B cell (primary cell): ENCODE measurements around the gene EED. TPM values are rescaled to one million over a fixed set of nuclear protein-coding genes. Genes with fewer than 3 reads are reported as not detected.

Experiments
- ATAC-seq: fragments of 200-7000 bp; cut with Tn5 transposase; one replicate; pipeline ENCODE4 v1.10.0; 2021; ENCODE audit warnings: low read depth, mild to moderate bottlenecking, moderate number of reproducible peaks, moderate library complexity
- CTCF ChIA-PET: fragments of 350-600 bp; sonication (Branson Sonifier 250); formaldehyde crosslinking; loops from one replicate; lab custom pipeline; 2021; ENCODE audit warnings: antibody characterized with exemption, inconsistent platforms; lab: Charles Lee
- POLR2A ChIA-PET: fragments of 350-600 bp; sonication (Branson Sonifier 250); formaldehyde crosslinking; loops from one replicate; lab custom pipeline; 2021; ENCODE audit warnings: antibody characterized with exemption; lab: Charles Lee
- DNase-seq: peaks from one replicate; pipeline ENCODE4 v3.0.0; 2013
- H2AFZ ChIP-seq: 2 replicates; pipeline ENCODE4 v1.6.1; 2012; ENCODE audit warnings: mild to moderate bottlenecking, low read depth, low read length; ENCODE audit not compliant: insufficient read depth, poor library complexity, severe bottlenecking
- H3K27ac ChIP-seq, 2 donors: 1 replicate in 1 of 2; 2 replicates in 1 of 2; pipeline ENCODE4 v1.5.1; 2012 to 2013; ENCODE audit warnings: low read length in 2 of 2, mild to moderate bottlenecking in 2 of 2, moderate library complexity in 1 of 2
- H3K27me3 ChIP-seq, 4 experiments: fragments of 200-600 bp in 1 of 4; sonication (generic) in 1 of 4; replicated peaks in 1 of 4; 1 replicate in 2 of 4; 2 replicates in 2 of 4; pipeline versions ENCODE4 v1.6.1 to v1.7.0; 2013 to 2016; ENCODE audit warnings: low read length in 3 of 4, mild to moderate bottlenecking in 2 of 4, mixed read lengths in 1 of 4, moderate library complexity in 1 of 4; ENCODE audit not compliant: insufficient read depth in 4 of 4, control insufficient read depth in 3 of 4; ENCODE audit errors: control extremely low read depth in 1 of 4
- H3K36me3 ChIP-seq, 2 experiments: replicated peaks in 1 of 2; 1 replicate in 1 of 2; 2 replicates in 1 of 2; pipeline versions ENCODE4 v1.6.1 to v1.7.1; 2013; ENCODE audit warnings: low read length in 1 of 2; ENCODE audit not compliant: insufficient read depth in 2 of 2, control insufficient read depth in 1 of 2; ENCODE audit errors: control extremely low read depth in 1 of 2, extremely low read depth in 1 of 2
- H3K4me1 ChIP-seq, 2 donors: fragments of 200-600 bp in 1 of 2; sonication (generic) in 1 of 2; 1 replicate in 1 of 2; 2 replicates in 1 of 2; pipeline versions ENCODE4 v1.5.1 to v1.6.1; 2013 to 2017; ENCODE audit warnings: low read length in 2 of 2; ENCODE audit not compliant: control insufficient read depth in 2 of 2, insufficient read depth in 2 of 2
- H3K4me2 ChIP-seq: replicated peaks from 2 replicates; pipeline ENCODE3; 2012; ENCODE audit warnings: mild to moderate bottlenecking, low read depth, low read length; ENCODE audit not compliant: poor library complexity, severe bottlenecking
- H3K4me3 ChIP-seq, 5 experiments: fragments of 200-600 bp in 1 of 5; sonication (generic) in 1 of 5; 1 replicate in 3 of 5; 2 replicates in 2 of 5; pipeline versions ENCODE4 v1.5.1 to v1.7.0; 2011 to 2016; ENCODE audit warnings: low read length in 4 of 5, mild to moderate bottlenecking in 4 of 5, low read depth in 2 of 5, control low read depth in 1 of 5, moderate library complexity in 1 of 5; ENCODE audit not compliant: insufficient read depth in 1 of 5; ENCODE audit errors: control extremely low read depth in 1 of 5, extremely low read depth in 1 of 5
- H3K79me2 ChIP-seq: fragments of 200-600 bp; sonication (generic); one replicate; pipeline ENCODE4 v1.6.0; 2016; ENCODE audit warnings: low read length; ENCODE audit not compliant: control insufficient read depth, insufficient read depth
- H3K9ac ChIP-seq: fragments of 200-600 bp; sonication (generic); 2 replicates; pipeline ENCODE4 v1.6.1; 2017; ENCODE audit warnings: mild to moderate bottlenecking, low read length, moderate library complexity
- H3K9me3 ChIP-seq, 3 donors: one replicate each; pipeline versions ENCODE4 v1.6.1 to v1.7.1; 2013; ENCODE audit warnings: low read length in 2 of 3; ENCODE audit not compliant: control insufficient read depth in 2 of 3, insufficient read depth in 1 of 3; ENCODE audit errors: control extremely low read depth in 1 of 3
- H4K20me1 ChIP-seq: 2 replicates; pipeline ENCODE4 v1.6.0; 2012; ENCODE audit warnings: mild to moderate bottlenecking, low read length; ENCODE audit not compliant: insufficient read depth, control insufficient read depth, poor library complexity, severe bottlenecking
- H3K27ac Mint-ChIP-seq: one replicate; pipeline ENCODE4 v1.8.0; 2021; ENCODE audit warnings: mixed read lengths
- H3K27me3 Mint-ChIP-seq: one replicate; pipeline ENCODE4 v1.8.0; 2021; ENCODE audit warnings: mixed read lengths
- H3K4me1 Mint-ChIP-seq: one replicate; pipeline ENCODE4 v1.8.0; 2021; ENCODE audit warnings: mixed read lengths
- H3K4me3 Mint-ChIP-seq: one replicate; pipeline ENCODE4 v1.8.0; 2021; ENCODE audit warnings: mixed read lengths
- H3K9me3 Mint-ChIP-seq: one replicate; pipeline ENCODE4 v1.8.0; 2022; ENCODE audit warnings: mixed read lengths; ENCODE audit not compliant: insufficient read depth
- CTCF ChIP-seq: fragments of 200-600 bp; IDR thresholded peaks from one replicate; pipeline ENCODE4 v1.8.0; 2022; ENCODE audit warnings: antibody characterized with exemption, mild to moderate bottlenecking
- EZH2 ChIP-seq: IDR thresholded peaks from 2 replicates; pipeline ENCODE4 v1.6.1; 2012; ENCODE audit warnings: borderline replicate concordance, low read depth, mild to moderate bottlenecking, moderate library complexity, low read length; ENCODE audit not compliant: insufficient read depth, poor library complexity, severe bottlenecking
- WGBS: methylation state at CpG from one replicate; pipeline ENCODE4 v1.1.5; 2013; ENCODE audit warnings: missing lambda C conversion rate; ENCODE audit not compliant: insufficient coverage; 5-methylcytosine and 5-hydroxymethylcytosine counted together
- intact Hi-C: fragments of 100-400 bp; cut with micrococcal nuclease; formaldehyde crosslinking; loops from one replicate; pipeline ENCODE4 v1.10.0; 2022
- polyA plus RNA-seq: library from polyadenylated mRNA; depleted of rRNA; stranded (reverse); fragments of >200 nt; gene quantifications from 2 replicates; pipeline ENCODE4 v1.2.3, GENCODE V29; 2012
- total RNA-seq, 2 donors: library from RNA; stranded (reverse); fragments of 120-200 nt in 1 of 2; gene quantifications; 1 replicate in 1 of 2; 2 replicates in 1 of 2; pipeline versions ENCODE4 v1.2.3 to v1.2.4, GENCODE V29; 2013 to 2022

The EED gene
- total and polyA plus RNA-seq, 2 donors (not counting 1 experiment from before 2014, with no cell fraction given) = 21.8 to 49.5 TPM

GRCh38 chr11:86241956-86242535 lies 2.5 kb upstream of the EED start:
- Mint-ChIP-seq H3K4me1 (no peaks in the 10 kb centered on the region), H3K9me3 (no peaks in the 10 kb centered on the region), H3K27me3 (no peaks in the 10 kb centered on the region), H3K4me3 (no peak overlapping the region), H3K27ac (no peak overlapping the region)
- Histone ChIP-seq H4K20me1 (peaks cover 1% of the 10 kb centered on the region), H3K27ac (no peak overlapping the region), H3K36me3 (no peaks in the 10 kb centered on the region), H3K4me1 (peaks cover 17 to 22% of the 10 kb centered on the region in 2 donors), H3K79me2 (peaks cover 20% of the 10 kb centered on the region), H2AFZ (no peak overlapping the region), H3K27me3 (no peaks in the 10 kb centered on the region), H3K9ac (no peak overlapping the region), H3K4me3 (no peak overlapping the region), H3K9me3 (no peaks in the 10 kb centered on the region), H3K4me2 (no peak overlapping the region)
- DNase-seq (no peak), ATAC-seq (no peak)
- intact Hi-C loops = no loop called here
- ChIA-PET POLR2A (no interaction called here), CTCF (interaction anchor here (1.3 to 2.1 kb wide), 3 partner anchors 20 to 48 kb away, joined by 4 to 8 read pairs (median 6); no protein-coding TSS in a partner anchor)
- no CpG with 5 or more reads among the region's 4 CpGs for WGBS
- no peak for TF ChIP-seq EZH2
- no peak for TF ChIP-seq CTCF

- Mint-ChIP-seq H3K27me3 (no peaks in the 10 kb centered on the region), H3K4me3 (no peak overlapping the region), H3K27ac (peak overlapping the region; percentile 5), H3K4me1 (peaks cover 12% of the 10 kb centered on the region), H3K9me3 (no peaks in the 10 kb centered on the region)
- H2AFZ ChIP-seq = peak overlapping the region; percentile 97
- no peaks in the 10 kb centered on the region for H3K9me3 ChIP-seq
- H3K4me2 ChIP-seq = peak overlapping the region; percentile 73
- no peak for TF ChIP-seq CTCF
- TF ChIP-seq EZH2 = no peak
- WGBS = 27% methylated on average over 2 of the region's 2 CpGs
- DNase-seq = no peak
- H3K4me3 ChIP-seq = no peak overlapping the region
- H3K27ac ChIP-seq = no peak overlapping the region
- no peak for ATAC-seq
- peaks cover 33% of the 10 kb centered on the region for H3K79me2 ChIP-seq
- H4K20me1 ChIP-seq = peaks cover 13% of the 10 kb centered on the region
- POLR2A ChIA-PET = interaction anchor here (0.8 to 3.0 kb wide), 2 partner anchors 39 to 175 kb away, joined by 3 to 28 read pairs; partner anchors contain the start of gene PICALM
- CTCF ChIA-PET = interaction anchor here (1.4 kb wide), 1 partner anchor 24 kb away, joined by 3 read pairs; no protein-coding TSS in a partner anchor
- peaks cover 27 to 30% of the 10 kb centered on the region in 2 donors for H3K4me1 ChIP-seq
- intact Hi-C loops = no loop called here
- H3K27me3 ChIP-seq = no peaks in the 10 kb centered on the region
- no peak overlapping the region for H3K9ac ChIP-seq
- H3K36me3 ChIP-seq = no peaks in the 10 kb centered on the region
These were observed 1.2 kb upstream of the EED start for GRCh38 chr11:86243396-86243795.
